Muscle of back (tissue), 11 donors: ENCODE data around the gene MBD6. TPM values are rescaled to one million over a fixed set of nuclear protein-coding genes. Genes with fewer than 3 reads are reported as not detected.

Source experiments
- DNase-seq, 3 donors: peaks; one replicate each; pipeline versions ENCODE4 v3.0.0 to v3.0.0-alpha.2; 2013
- polyA plus RNA-seq, 10 donors: library from polyadenylated mRNA; unstranded; fragments of 120-200 nt; gene quantifications; one replicate each; pipeline ENCODE4 v1.2.1, GENCODE V29; 2013; ENCODE audit not compliant: insufficient read length in 10 of 10

MBD6 gene
- polyA plus RNA-seq, 10 donors: 29.4 to 50.0 (median 36.5) TPM

DNA sequence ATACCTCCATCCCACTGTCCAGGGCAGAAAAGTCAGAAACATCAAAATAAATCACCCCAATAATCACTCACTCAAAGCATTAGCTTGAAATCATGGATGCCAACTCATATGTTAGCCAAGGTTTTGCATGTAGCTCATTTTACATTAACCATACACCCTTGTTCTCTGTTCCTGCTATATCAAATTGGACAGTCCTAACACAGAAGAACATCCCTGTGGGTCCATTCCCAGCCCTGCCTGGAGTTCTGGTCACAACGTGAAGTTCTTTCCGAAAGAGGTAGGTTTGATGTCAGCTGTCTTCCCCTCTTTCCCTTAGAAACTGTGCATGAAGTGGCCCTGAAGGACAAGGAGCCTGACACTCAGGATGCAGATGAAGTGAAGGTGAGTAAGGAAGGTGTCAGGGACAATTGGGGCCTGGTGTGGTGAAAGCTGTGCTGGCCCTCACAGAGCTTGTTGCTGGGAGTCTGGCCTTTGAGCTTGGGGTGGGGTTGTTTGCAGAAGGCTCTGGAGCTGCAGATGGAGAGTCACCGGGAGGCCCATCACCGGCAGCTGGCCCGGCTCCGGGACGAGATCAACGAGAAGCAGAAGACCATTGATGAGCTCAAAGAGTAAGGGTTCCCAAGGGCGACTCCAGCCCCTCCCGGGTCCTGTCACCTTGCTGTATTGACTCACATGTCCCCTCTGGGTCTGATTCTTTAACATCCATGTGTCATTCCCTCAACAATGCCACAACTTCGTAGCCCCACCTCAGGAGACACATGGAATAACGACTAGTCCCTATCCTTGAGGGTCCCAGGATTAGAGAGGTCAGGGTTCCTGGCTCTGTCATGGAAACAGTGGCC lies 53.4 kb downstream of the MBD6 start:
- no peak for DNase-seq

- no peak for DNase-seq
Observed at GRCh38 chr12:57576613-57577160, 54.1 kb downstream of the MBD6 start.

DNA sequence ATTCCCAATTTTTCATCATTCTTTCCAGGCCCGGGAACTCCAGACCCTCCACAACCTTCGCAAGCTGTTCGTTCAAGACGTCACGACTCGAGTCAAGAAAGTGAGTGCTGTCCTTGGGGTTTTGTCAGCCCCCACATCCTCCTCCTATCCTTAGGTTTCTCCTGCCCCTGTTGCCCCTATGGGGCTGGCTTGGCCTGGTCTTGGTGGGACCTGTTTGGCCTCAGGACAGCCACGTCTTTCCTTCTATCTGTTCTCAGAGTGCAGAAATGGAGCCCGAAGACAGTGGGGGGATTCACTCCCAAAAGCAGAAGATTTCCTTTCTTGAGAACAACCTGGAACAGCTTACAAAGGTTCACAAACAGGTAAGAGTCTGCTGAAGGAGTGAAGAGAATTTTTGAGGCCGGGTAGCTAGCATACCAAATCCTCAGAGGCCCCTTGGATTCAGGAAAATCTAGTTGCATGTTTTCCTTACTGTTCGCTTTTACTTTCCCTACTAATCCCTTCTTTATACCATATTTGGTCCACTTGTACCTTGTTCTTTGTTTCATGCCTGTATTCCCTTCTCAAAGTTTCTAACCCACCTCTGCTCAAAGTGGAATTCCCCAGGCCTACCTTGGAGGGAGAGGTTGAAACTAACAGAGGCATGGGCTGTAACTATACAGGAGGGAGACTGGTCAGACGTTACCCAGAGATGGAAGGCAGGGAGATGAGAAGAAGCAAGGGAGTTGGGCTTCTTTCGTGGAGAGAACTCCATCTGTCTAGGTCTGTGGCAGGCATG lies 55.5 kb downstream of the MBD6 start:
- no peak for DNase-seq

DNA sequence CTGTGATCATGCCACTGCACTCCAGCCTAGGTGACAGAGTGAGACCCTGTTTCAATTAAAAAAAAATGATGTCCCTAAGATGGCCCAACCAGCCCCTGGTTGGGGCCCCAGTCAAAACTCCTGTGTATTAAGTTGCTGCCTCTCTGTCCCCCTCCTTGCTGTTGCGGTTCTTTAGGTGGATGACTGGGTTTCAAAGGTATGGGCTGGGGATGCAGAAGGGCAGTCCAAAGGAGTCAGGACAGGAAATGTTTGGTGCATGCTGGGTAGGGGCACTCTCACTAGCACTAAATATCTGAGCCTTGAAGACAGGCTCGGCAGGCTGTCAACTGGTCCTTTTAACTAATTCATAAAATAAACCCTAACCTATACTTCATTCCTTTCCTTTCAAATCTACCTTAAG lies 56.4 kb downstream of the MBD6 start:
- no peak for DNase-seq

Other genes starting within 250 kb of the MBD6 start
- 10 to 100 TPM; 33.2 to 59.4 (median 49.1) TPM for gene R3HDM2, start 91.8 kb upstream of the MBD6 start, polyA plus RNA-seq
- gene INHBC, start 88.0 kb upstream of the MBD6 start, polyA plus RNA-seq: under 1 TPM in 8 of 10 donors, not detected in 2; 0.12 to 0.42 (median 0.20) TPM
- 1 to 10 TPM in 9 of 10 donors, under 1 TPM in 1; 0.83 to 4.6 (median 2.3) TPM for gene INHBE, start 67.5 kb upstream of the MBD6 start, polyA plus RNA-seq
- gene GLI1, start 63.0 kb upstream of the MBD6 start, polyA plus RNA-seq: 10 to 100 TPM in 5 of 10 donors, 1 to 10 TPM in 5; 6.4 to 18.4 (median 10.7) TPM
- 10 to 100 TPM in 1 of 10 donors, 1 to 10 TPM in 9; 3.5 to 10.6 (median 6.6) TPM for gene ARHGAP9, start 43.0 kb upstream of the MBD6 start, polyA plus RNA-seq
- gene MARS1, start 34.8 kb upstream of the MBD6 start, polyA plus RNA-seq: 100 to 1,000 TPM in 2 of 10 donors, 10 to 100 TPM in 8; 72.4 to 114 (median 90.8) TPM
- 10 to 100 TPM in 9 of 10 donors, 1 to 10 TPM in 1; 9.9 to 13.4 (median 11.4) TPM for gene DDIT3, start 2.3 kb upstream of the MBD6 start, polyA plus RNA-seq
- 100 to 1,000 TPM; 131 to 157 (median 148) TPM for gene DCTN2, start 24.4 kb downstream of the MBD6 start, polyA plus RNA-seq
- under 1 TPM in 9 of 10 donors, not detected in 1; 0.08 to 0.46 (median 0.17) TPM for gene KIF5A, start 27.2 kb downstream of the MBD6 start, polyA plus RNA-seq
- gene PIP4K2C, start 68.4 kb downstream of the MBD6 start, polyA plus RNA-seq: 10 to 100 TPM; 10.4 to 16.0 (median 11.4) TPM
- 10 to 100 TPM; 21.8 to 42.7 (median 26.5) TPM for gene DTX3, start 82.0 kb downstream of the MBD6 start, polyA plus RNA-seq
- 10 to 100 TPM; 30.5 to 47.9 (median 37.8) TPM for gene ARHGEF25, start 88.6 kb downstream of the MBD6 start, polyA plus RNA-seq
- 1 to 10 TPM; 1.5 to 3.1 (median 2.6) TPM for gene B4GALNT1, start 110.4 kb downstream of the MBD6 start, polyA plus RNA-seq
- gene OS9, start 171.3 kb downstream of the MBD6 start, polyA plus RNA-seq: 100 to 1,000 TPM; 112 to 161 (median 121) TPM
- 10 to 100 TPM in 3 of 10 donors, 1 to 10 TPM in 7; 5.6 to 12.5 (median 7.3) TPM for gene AGAP2, start 215.9 kb downstream of the MBD6 start, polyA plus RNA-seq
- gene TSPAN31, start 222.2 kb downstream of the MBD6 start, polyA plus RNA-seq: 10 to 100 TPM; 38.1 to 52.2 (median 44.0) TPM
- gene CDK4, start 229.5 kb downstream of the MBD6 start, polyA plus RNA-seq: 100 to 1,000 TPM; 119 to 210 (median 154) TPM
- gene MARCHF9, start 232.3 kb downstream of the MBD6 start, polyA plus RNA-seq: 10 to 100 TPM in 1 of 10 donors, 1 to 10 TPM in 9; 6.6 to 10.2 (median 7.9) TPM
- gene CYP27B1, start 244.3 kb downstream of the MBD6 start, polyA plus RNA-seq: 1 to 10 TPM in 3 of 10 donors, under 1 TPM in 7; 0.20 to 1.3 (median 0.82) TPM
- gene METTL1, start 249.3 kb downstream of the MBD6 start, polyA plus RNA-seq: 10 to 100 TPM; 19.5 to 28.7 (median 25.8) TPM
- gene EEF1AKMT3, start 249.8 kb downstream of the MBD6 start, polyA plus RNA-seq: 1 to 10 TPM; 5.6 to 10.0 (median 6.6) TPM